GM19467 (cell line): Measurements from ENCODE around the gene DLD.
"Not testable (repeated sequence)": the region's sequence is repeated elsewhere in the genome, so short reads cannot be mapped to it uniquely, and the experiment has no call there.

Experiments
- ATAC-seq: cut with Tn5 transposase; IDR thresholded peaks from one replicate; pipeline ENCODE4 v1.9.1; 2021; ENCODE audit warnings: mild to moderate bottlenecking, moderate library complexity; ENCODE audit not compliant: unreplicated experiment

DLD gene

DNA sequence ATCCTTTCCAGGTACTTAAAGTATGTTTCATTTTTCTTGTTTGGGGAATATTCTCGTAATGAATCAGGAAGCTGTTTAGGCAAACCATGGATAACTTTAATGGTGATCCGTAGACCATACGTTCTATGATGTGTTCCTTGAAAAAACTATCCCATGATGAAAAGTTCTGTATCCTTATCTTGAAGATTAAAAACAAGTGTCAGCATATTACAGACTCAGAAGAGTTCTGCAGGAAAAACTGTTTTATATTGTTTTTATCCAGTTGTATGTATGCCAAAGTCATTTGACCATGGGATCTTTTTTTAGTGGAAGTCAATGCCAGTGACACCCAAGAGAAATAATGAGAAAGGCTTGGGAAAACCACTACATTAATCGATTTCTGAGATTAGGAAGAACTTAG is 52.0 kb downstream of the DLD start:
- no peak for ATAC-seq

DNA sequence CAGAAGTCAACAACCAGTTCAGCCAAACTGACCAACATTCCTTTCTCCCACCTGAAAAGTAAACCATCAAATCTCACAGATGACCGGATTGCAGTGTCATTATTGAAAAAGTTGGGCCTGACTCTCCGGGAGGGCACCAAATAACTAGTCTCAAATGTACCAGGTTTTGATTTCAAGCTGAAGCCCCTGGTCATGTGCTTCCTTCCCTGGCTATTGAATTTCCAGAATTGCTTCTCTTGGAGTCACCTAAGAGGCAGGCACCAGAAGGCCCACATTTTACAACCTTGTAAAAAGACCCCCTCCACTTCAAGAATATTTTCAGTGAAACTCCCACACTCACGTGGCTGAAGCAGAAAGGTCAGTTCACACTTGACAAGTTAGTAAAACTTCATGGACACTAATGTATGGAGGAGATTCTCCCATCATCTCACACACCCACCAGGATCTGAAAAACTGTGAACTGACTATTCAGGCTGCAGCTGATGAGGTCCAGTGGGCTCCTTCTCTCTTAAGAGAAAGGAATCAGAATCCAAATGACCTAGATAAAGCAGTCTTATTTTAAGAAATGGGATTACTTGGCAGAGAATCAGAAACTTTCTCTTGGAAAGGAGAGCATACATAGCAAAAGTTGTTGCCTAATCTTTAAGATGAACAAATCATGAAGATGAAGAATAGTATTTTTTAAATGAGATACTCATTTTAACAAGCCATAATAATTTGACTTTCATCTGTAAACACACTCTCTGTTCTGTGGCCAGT is 53.6 kb downstream of the DLD start:
- ATAC-seq = no peak

DNA sequence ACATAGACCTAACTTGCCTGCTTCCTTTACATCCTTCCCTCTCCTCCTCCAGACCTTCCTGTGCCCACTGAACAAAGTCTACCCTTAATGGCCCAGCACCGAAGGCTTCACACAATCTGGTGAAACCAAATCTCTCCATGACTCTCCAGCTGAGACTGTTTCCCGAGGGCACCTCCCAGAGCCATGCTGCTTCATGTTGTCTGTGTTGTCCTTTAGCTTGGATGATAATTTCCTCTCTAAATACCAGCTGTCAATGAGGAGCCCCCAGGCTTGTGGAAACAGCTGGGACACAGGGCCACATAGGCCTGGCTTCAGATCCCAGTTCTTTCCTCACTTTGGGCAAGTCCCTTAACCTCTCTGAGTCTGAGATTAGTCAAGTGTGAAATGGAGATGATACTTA is 54.3 kb downstream of the DLD start:
- no peak for ATAC-seq

DNA sequence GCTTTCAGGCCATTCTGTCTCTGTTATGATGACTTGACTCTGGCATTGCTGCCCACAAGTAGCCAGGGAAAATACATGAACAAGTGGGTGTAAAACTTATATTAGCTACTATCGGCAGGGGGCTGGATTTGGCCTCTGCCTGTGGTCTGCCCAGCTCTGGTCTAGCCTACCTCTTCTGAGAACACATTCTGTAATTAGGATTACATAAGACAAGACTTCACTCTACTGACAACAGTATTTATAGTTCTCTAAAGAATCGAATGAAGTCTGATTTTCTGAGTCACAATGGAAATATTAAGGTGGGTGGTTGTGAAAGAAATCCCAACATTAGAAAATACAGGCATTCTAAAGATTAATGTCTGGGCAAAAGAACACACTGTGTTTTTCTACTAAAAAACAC is 55.5 kb downstream of the DLD start:
- no peak for ATAC-seq

DNA sequence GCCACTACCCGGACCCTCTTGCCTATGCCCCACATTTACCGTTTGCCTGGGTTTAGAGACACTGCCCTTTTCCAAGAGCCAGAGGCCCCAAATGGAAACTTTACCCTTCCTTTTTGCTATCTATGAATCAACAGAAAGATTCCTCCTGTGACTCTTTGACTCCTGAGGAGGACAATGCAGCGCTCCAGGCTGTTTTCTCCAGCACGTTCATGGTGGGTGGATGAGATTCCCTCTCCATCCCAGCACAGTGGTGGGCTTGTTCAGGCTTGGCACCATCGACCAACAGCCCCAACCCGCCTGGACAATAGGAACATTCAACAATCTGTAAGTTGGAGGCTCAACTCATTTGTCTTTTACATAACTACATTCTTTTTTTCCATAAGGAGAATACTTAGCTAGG is 55.9 kb downstream of the DLD start:
- ATAC-seq = no peak

DNA sequence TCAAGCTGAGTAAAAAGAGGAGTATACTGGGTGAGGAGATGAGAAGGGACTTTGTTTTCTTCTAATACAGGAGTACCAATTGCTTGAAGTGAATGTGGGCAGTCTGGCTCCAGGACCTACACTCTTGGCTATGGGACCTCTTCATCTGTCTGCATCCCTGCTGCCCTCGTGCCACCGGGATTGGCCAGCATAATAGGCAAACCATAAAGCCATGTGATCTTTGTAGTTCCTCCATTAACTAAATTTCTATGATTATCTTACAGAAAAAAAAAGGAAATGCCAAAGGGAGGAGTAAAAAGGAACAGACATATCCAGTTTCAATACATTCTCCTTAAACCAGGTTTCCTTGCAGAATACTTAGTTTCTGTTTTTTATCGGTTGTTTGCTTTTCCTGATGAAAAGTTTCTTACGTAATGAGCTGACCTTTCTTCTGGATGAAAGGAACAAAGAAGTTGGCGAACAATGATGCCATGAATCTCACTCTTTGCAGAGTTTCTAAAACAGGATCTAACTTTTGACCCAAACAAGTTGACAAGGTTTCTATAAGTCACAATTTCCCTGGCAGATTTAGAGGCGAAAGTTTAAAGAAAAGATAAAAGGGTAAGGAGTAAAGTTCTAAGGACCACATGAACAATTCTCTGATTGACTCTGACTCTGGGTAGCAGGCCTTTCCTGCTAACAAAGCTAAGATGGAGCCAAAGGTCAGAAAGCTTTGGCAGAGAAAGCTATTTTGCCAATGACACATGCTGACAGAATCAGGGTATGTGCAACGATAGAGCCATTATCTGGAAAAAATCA is 57.9 kb downstream of the DLD start:
- no peak for ATAC-seq

DNA sequence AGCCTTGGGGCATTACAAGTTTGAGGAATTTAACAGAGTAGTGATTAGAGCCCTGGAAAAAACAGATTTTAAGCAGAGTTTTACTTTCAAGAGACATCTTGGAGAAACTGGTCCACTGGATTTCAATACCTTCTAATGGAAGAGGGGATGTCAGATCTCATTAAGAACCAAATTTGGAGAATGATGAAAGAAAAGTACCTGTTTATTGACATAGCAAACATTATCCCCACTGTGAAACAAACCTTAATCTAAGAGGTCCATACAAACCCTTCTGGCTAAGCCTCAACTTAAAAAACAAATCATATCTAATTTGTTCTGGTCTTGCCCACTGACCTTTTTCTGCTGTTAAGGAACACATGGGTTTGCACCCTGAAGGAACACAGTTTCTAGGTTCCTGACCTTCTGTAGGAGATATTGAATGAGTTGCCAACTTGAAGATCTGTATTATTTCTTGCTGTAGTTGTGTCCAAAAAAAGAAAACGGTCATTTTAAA is 58.5 kb downstream of the DLD start:
- ATAC-seq = no peak

DNA sequence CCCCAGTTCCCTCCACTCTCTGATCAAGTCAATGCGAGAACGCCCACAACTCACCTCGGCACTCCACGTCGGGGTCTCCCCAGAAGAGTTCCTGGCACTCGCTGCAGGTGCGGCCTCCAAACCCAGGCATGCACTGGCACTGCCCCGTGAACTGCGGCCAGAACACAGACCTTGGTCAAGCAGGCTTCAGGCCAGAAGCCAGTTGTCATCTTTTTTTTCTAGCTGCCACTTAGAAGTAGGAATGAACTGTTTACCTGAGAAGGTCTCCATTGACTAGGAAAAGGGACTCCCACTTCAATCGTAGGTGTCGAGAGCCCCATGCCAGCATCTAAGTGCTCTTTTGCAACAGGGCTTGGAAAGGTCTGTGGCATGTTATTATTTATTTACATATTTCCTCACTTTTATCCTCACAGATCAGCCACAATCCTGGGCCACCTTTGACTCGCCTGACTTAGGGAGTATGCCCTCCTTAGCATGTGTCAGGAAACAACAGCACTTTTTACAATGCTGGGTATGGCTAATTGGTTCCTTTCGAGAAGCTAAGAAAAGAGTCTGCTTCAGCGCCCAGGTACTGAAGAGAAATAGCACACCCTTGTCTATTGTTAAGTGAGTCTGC is 60.3 kb downstream of the DLD start:
- ATAC-seq = no peak

DNA sequence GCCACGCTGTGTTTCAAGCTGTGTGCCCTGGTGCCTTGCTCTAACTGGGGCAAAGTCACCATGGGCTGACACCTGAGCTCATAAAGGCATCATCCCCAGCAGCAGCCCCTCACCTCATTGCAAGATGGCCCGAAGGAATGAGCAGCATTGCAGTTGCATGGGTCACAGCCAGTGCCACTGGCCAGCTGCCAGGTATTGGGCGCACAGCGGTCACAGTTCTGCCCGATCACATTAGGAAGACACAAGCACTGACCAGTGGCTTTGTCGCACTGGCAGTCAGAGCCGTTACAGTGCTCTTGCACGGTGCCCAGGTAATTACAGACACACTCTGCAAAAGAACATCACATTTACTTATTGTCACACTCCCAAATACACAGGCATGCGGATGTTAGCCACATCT is 60.9 kb downstream of the DLD start:
- ATAC-seq = no peak

DNA sequence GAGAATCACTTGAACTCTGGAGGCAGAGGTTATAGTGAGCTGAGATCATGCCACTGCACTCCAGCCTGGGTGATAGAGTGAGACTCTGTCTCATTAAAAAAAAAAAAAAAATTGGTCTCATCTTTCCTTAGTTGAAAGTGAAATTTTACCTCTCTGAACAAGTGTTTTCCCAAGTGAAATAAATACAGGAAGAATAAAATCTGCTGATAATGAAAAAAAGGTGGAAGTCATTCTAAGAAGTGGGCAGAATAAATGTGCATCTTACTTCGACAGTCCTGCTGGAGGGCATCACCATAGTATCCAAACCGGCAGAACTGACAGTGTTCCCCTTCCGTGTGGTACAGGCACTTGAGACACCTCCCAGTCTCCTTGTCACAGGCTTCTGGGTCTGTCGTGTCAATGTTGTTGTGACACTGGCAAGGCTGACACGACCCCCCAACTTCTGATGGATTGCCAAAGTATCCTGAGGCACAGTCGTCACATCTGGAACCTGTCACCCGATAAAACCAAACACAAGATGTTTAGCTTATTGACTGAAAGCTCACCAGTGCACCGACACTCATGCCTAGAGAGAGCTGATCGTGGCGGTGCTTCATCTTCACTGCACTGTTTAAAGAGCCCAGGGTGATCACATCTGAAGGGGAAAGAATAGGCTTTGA is 62.4 kb downstream of the DLD start:
- no peak for ATAC-seq

DNA sequence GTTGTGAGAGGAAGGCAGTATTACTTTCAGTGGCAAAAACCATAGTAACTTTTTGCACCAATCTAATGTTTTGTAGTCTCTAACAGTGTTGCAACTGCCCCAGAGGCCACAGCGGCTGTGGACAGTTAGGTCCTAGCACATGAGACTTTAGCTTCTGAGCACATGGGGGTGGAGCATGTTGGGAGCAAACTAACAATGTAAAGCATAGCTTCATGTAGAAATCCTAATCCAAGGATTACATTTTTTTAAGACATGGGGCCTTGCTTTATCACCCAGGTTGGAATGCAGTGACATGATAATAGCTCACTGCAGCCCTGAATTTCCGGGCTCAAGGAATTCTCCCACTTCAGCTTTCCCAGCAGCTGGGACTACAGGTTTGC is 62.9 kb downstream of the DLD start:
- no peak for ATAC-seq

DNA sequence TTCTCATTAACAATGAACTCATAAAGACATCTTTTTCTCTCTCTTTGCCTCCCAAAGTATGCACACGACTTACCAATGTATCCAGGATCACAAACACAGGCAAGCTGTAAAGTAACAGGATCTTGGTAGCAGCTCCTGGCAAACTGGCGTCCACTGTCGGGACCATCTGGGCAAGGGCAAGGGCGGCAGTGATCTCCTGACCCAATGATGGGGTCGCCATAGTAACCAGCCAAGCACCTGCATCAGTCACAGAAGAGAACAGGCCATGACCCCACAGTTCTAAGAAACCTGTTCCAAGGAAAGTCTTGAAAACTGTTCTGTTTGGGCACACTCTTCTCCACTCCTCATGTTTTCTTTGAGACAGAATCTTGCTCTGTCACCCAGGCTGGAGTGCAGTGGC is 64.4 kb downstream of the DLD start:
- ATAC-seq = no peak

DNA sequence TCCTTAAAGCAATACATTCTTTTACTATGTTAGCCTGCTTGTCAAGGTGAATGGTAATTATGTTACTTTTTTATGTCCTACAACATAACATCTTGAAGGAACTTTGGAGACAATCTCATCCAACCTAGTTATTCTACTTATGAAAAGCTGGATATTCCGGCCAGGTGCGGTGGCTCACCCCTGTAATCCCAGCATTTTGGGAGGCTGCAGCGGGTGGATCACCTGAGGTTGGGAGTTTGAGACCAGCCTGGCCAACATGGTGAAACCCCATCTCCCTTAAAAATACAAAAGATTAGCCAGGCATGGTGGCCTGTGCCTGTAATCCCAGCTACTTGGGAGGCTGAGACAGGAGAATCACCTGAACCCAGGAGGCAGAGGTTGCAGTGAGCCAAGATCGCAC is 66.0 kb downstream of the DLD start:
- not testable (repeated sequence) for ATAC-seq

DNA sequence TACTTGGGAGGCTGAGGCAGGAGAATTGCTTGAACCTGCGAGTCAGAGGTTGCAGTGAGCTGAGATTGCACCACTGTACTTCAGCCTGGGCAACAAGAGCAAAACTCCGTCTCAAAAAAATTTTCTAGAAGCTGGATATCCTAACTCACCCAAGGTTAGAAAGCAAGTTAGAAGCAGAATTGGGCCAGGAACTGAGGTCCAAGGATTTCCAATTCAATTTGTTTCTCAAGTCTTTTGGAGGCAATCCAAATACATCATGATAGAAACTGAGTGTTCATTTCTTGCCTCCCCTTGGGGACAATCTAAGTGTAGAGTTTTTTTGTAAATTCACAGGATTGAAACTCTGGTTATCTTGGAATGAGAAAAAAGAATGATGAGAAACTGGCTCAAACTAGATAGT is 66.5 kb downstream of the DLD start:
- ATAC-seq = no peak

DNA sequence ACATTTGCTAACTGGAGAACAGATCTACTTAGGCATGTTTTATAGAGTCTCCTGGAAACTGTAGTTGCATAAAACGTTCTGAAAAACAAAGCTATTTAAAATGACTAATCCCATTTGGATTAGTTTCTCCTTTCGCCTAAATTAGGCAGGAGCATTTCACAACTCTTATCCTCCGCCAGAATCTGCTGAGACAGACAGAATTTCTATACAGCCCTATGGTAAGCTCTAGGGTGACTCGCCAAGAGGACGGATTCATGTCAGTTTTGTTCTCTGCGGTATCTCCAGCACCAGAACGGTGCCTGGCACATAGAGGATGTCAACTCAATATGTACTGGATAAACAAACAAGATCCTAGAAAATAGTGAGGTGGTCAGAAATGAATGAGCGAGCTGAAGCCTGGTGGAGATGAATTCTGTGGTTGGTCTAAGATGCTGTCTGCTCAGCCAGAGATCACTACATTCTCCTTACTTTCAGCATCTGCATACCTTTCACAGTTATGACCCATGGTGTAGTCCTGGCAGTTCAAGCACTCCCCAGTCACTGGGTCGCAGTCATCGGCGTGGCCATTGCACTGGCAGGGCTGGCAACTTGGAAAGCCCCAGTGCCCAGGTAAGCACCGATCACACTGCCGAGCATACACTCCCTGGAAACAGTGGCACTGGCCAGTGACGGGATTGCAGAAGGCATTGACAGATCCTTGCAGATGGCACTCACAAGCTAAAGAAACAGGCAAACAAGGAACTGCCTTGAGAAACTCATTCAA is 68.0 kb downstream of the DLD start:
- no peak for ATAC-seq

DNA sequence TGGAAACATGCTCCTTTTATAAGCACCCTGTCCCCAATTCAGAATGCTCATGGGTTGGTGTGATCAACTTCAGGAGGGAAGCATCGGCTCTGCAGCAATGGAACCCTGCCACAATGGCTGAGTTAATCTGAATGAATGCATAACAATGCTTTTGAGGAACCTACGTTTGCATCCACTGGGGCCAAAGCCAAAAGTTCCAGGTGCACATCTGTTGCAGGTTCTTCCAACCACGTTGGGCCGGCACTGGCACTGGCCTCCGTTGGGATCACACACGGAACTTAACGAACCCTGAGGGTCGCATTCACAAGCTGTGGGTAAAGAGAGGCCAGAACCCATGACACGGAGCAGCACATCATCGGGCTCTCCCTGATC is 68.5 kb downstream of the DLD start:
- no peak for ATAC-seq

DNA sequence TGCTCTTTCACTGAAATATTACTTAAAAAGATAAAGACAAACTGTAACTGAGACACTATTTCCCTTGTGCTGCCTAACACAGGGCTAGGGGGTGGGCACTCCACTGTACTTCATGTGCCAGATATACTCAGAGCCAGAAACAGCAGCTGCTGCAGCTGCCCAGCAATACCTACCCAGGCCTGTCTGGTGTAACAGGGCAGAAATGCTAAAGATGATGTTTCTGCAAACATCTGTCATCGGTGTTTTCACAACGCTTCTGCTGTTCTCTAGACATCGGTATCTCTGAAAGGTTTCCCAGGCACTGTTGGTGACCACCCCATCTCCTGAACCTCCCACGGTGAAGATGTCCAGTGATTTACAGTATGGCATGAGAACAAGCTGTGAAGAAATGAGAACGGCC is 69.3 kb downstream of the DLD start:
- no peak for ATAC-seq

DNA sequence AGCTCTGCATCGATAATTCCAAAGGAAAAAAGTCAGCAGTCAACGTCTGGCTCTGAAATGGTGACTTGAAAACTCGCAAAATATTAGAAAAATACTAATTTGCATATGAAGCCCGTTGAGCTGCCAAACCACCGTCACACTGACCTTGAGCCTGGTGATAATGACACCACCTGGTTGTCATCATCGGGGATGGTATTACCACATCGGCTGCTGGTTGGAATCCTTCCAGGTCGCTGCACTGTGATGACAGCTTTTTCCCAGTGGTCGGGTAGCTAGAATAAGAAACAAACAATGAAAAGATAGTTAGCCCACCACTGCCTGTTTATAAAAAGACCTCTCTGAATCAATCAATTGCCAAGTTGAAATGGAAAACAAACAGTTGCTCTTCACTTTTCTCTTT is 70.4 kb downstream of the DLD start:
- ATAC-seq = no peak

DNA sequence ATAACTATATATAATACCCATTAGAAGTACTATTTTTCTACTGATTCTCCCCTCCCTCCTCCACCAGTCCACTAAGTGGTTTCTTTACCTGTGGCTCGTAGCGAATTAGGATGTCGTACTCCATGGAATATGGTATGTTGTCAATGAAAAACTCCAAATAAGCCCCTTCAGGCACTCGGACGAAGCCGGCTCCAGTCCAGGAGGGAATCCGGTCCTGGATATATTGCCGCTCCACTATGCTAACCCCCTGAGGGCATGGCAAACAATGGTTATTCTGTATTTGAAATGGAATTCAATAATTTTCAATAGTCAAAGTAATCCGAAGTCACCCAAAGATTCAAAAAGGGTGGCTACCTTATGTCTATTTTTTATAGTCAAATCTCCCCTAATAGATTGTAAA is 71.8 kb downstream of the DLD start:
- ATAC-seq = no peak

DNA sequence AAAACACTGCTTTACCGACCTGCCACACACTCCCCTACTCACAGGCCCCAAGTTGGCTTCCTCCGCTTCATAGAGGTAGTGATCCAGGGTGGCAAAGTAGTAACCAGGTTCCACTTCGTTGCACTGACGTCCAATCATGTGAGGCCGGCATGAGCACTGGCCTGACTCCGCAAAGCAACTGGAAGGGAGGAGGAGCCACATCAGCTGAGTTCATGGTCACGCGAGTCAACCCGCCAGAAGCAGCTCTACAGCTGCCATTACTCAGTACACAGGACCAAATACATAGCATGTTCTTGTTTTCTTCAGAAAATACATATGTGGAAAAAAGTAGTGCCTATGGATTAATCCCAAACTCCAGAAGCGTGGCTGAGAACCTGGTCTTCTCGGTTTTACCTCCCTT is 73.5 kb downstream of the DLD start:
- ATAC-seq = no peak

DNA sequence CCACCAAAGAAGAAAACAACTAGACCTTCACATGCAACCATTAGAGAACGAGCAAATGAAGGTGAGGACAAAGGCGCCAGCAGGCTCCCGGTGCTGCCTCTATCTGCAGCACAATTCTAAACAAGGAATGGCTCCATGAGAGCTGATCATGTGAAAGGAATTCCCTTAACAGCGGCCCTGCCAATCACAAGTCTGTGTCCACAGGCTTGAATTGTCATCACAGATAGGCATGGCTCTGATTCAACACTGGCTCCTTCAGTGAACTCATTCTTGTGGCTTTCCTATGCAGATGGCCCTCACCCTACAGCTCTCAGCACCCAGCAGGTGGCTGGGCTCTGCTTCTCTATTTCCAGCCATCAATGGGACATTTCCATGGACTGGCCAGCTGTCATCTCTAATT is 75.7 kb downstream of the DLD start:
- ATAC-seq = no peak
